ENCODE data around the gene VWA8.
"Not testable (repeated sequence)": the region's sequence is repeated elsewhere in the genome, so short reads cannot be mapped to it uniquely, and the experiment has no call there.

The VWA8 gene

GRCh38 chr13:41571817-41572340 lies 389.0 kb downstream of the VWA8 start:
- not testable (repeated sequence) for DNase-seq

- DNase-seq = no peak
Measured at GRCh38 chr13:41568972-41569351, 391.9 kb downstream of the VWA8 start.

GRCh38 chr13:41568143-41568971 lies 392.6 kb downstream of the VWA8 start:
- no peak for DNase-seq

GRCh38 chr13:41567363-41567762 lies 393.5 kb downstream of the VWA8 start:
- no peak for DNase-seq

GRCh38 chr13:41565846-41566245 lies 395.1 kb downstream of the VWA8 start:
- DNase-seq = no peak

- no peak for DNase-seq
Measured at GRCh38 chr13:41565216-41565615, 395.7 kb downstream of the VWA8 start.

- DNase-seq = no peak
Measured at GRCh38 chr13:41563984-41564365, 396.9 kb downstream of the VWA8 start.

- no peak for DNase-seq
Measured at GRCh38 chr13:41563341-41563983, 397.4 kb downstream of the VWA8 start.

GRCh38 chr13:41562541-41563178 lies 398.2 kb downstream of the VWA8 start:
- DNase-seq = no peak

GRCh38 chr13:41562083-41562482 lies 398.8 kb downstream of the VWA8 start:
- DNase-seq = no peak

- DNase-seq = no peak
Measured at GRCh38 chr13:41561170-41561569, 399.7 kb downstream of the VWA8 start.

GRCh38 chr13:41558781-41559560 lies 401.9 kb downstream of the VWA8 start:
- DNase-seq = no peak

- DNase-seq = no peak
Measured at GRCh38 chr13:41557719-41558118, 403.2 kb downstream of the VWA8 start.

GRCh38 chr13:41554626-41555386 lies 406.1 kb downstream of the VWA8 start:
- DNase-seq = no peak

- no peak for DNase-seq
Measured at GRCh38 chr13:41554180-41554579, 406.7 kb downstream of the VWA8 start.

- no peak for DNase-seq
Measured at GRCh38 chr13:41552031-41552430, 408.9 kb downstream of the VWA8 start.

GRCh38 chr13:41550276-41550675 lies 410.6 kb downstream of the VWA8 start:
- no peak for DNase-seq

- DNase-seq = no peak
Measured at GRCh38 chr13:41549491-41549890, 411.4 kb downstream of the VWA8 start.

- DNase-seq = no peak
Measured at GRCh38 chr13:41548910-41549309, 412.0 kb downstream of the VWA8 start.

- no peak for DNase-seq
Measured at GRCh38 chr13:41548031-41548430, 412.9 kb downstream of the VWA8 start.

- no peak for DNase-seq
Measured at GRCh38 chr13:41547251-41548000, 413.5 kb downstream of the VWA8 start.

Data from CD4-positive, alpha-beta T cell treated with Interleukin-4 for 4 hours (primary cell).